ENCODE results near the gene PIK3C3. TPM values are rescaled to one million over a fixed set of nuclear protein-coding genes. Genes with fewer than 3 reads are reported as not detected.
"Not testable (repeated sequence)": the region's sequence is repeated elsewhere in the genome, so short reads cannot be mapped to it uniquely, and the experiment has no call there.

The PIK3C3 gene
- polyA plus RNA-seq, 1 donor from 2014 or later = 42.9 TPM

- H3F3A ChIP-seq (ENCODE audit: insufficient read depth, low read length, poor library complexity, severe bottlenecking) = no peaks in the 10 kb centered on the region
- peak overlapping the region; percentile 54 for H3K9ac ChIP-seq (ENCODE audit: low read length)
- no peaks in the 10 kb centered on the region for H3K9me2 ChIP-seq (ENCODE audit: insufficient read depth, low read length)
- no peak overlapping the region for H3K4me2 ChIP-seq (ENCODE audit: low read length)
- no peaks in the 10 kb centered on the region for H3K79me2 ChIP-seq (replicated peaks; ENCODE audit: insufficient read depth, low read length)
- no peaks in the 10 kb centered on the region for H4K20me1 ChIP-seq (ENCODE audit: insufficient read depth)
- peak overlapping the region; percentile 90 for H3K27ac ChIP-seq (ENCODE audit: low read length)
- H2AFZ ChIP-seq (ENCODE audit: low read depth, low read length) = no peak overlapping the region
- H3K9me3 ChIP-seq (ENCODE audit: low read length) = no peaks in the 10 kb centered on the region
- no peaks in the 10 kb centered on the region for H3K36me3 ChIP-seq (ENCODE audit: insufficient read depth, low read length)
- no peaks in the 10 kb centered on the region for H3K27me3 ChIP-seq (ENCODE audit: insufficient read depth, low read depth, low read length)
- H3K4me3 ChIP-seq (ENCODE audit: low read length) = peak overlapping the region; percentile 1
- TF ChIP-seq EP300 (conservative IDR thresholded peaks at IDR 0.05; ENCODE audit: poor library complexity, severe bottlenecking) (no peak), REST (IDR thresholded peaks at IDR 0.05; ENCODE audit: borderline replicate concordance) (no peak), CTCF (IDR thresholded peaks at IDR 0.05; ENCODE audit: poor library complexity, severe bottlenecking) (no peak), RAD21 (conservative IDR thresholded peaks at IDR 0.05) (no peak), MXI1 (conservative IDR thresholded peaks at IDR 0.05; ENCODE audit: poor library complexity, severe bottlenecking) (no peak), EZH2 (IDR thresholded peaks at IDR 0.05; ENCODE audit: borderline replicate concordance, insufficient read depth, low read length, poor library complexity, severe bottlenecking) (no peak), SMC3 (conservative IDR thresholded peaks at IDR 0.05; ENCODE audit: poor library complexity) (no peak), POLR2AphosphoS5 (IDR thresholded peaks at IDR 0.05) (no peak), TAF1 (IDR thresholded peaks at IDR 0.05; ENCODE audit: low read depth) (no peak)
These were observed 152.8 kb downstream of the PIK3C3 start for GRCh38 chr18:42107691-42108450.

- not testable (repeated sequence) for H3K79me2 ChIP-seq (replicated peaks; ENCODE audit: insufficient read depth, low read length); H3K4me2 ChIP-seq (ENCODE audit: low read length); H3F3A ChIP-seq (ENCODE audit: insufficient read depth, low read length, poor library complexity, severe bottlenecking); H3K27me3 ChIP-seq (ENCODE audit: insufficient read depth, low read depth, low read length); H4K20me1 ChIP-seq (ENCODE audit: insufficient read depth); H2AFZ ChIP-seq (ENCODE audit: low read depth, low read length); H3K36me3 ChIP-seq (ENCODE audit: insufficient read depth, low read length); H3K4me3 ChIP-seq (ENCODE audit: low read length); H3K9ac ChIP-seq (ENCODE audit: low read length); H3K27ac ChIP-seq (ENCODE audit: low read length); H3K9me3 ChIP-seq (ENCODE audit: low read length); H3K9me2 ChIP-seq (ENCODE audit: insufficient read depth, low read length)
These were observed 157.1 kb downstream of the PIK3C3 start for GRCh38 chr18:42112147-42112546.

Data from neural cell (in vitro differentiated cells).